Fibroblast of lung (primary cell): ENCODE data around the gene COMT. TPM values are rescaled to one million over a fixed set of nuclear protein-coding genes. Genes with fewer than 3 reads are reported as not detected.

Source experiments
- DNase-seq, 2 donors: peaks; one replicate each; pipeline versions ENCODE4 v3.0.0 to v3.0.0-alpha.2; 2010; ENCODE audit warnings: low read depth in 2 of 2
- H2AFZ ChIP-seq: 2 replicates; pipeline ENCODE4 v1.5.1; 2012; ENCODE audit warnings: low read length, control low read depth, inconsistent platforms
- H3K27ac ChIP-seq: 2 replicates; pipeline ENCODE4 v1.5.1; 2011; ENCODE audit warnings: low read length, control low read depth; ENCODE audit not compliant: insufficient read depth
- H3K27me3 ChIP-seq: 2 replicates; pipeline ENCODE4 v1.5.1; 2011; ENCODE audit warnings: mild to moderate bottlenecking, low read length; ENCODE audit not compliant: control insufficient read depth, insufficient read depth
- H3K36me3 ChIP-seq: 2 replicates; pipeline ENCODE4 v1.5.1; 2011; ENCODE audit warnings: low read length; ENCODE audit not compliant: control insufficient read depth, insufficient read depth
- H3K4me1 ChIP-seq: 2 replicates; pipeline ENCODE4 v1.5.1; 2011; ENCODE audit warnings: low read length; ENCODE audit not compliant: control insufficient read depth, insufficient read depth; ENCODE audit errors: extremely low read depth
- H3K4me2 ChIP-seq: 2 replicates; pipeline ENCODE4 v1.5.1; 2011; ENCODE audit warnings: low read length, control low read depth; ENCODE audit not compliant: insufficient read depth; ENCODE audit errors: extremely low read depth
- H3K4me3 ChIP-seq, 4 experiments: fragments of 200-600 bp in 1 of 4; sonication (generic) in 1 of 4; replicated peaks in 1 of 4; 2 replicates each; pipeline ENCODE4 v1.5.1; 2011 to 2016; ENCODE audit warnings: low read length in 4 of 4, low read depth in 3 of 4, mild to moderate bottlenecking in 3 of 4, control low read depth in 2 of 4, inconsistent platforms in 1 of 4, mixed read lengths in 1 of 4; ENCODE audit not compliant: insufficient read depth in 1 of 4; ENCODE audit errors: control extremely low read depth in 1 of 4
- H3K79me2 ChIP-seq: 2 replicates; pipeline ENCODE4 v1.5.1; 2012; ENCODE audit warnings: mild to moderate bottlenecking, low read length, inconsistent platforms; ENCODE audit not compliant: control insufficient read depth, insufficient read depth
- H3K9ac ChIP-seq: 2 replicates; pipeline ENCODE4 v1.5.1; 2011; ENCODE audit warnings: mild to moderate bottlenecking, low read length, control low read depth; ENCODE audit not compliant: insufficient read depth
- H3K9me3 ChIP-seq: 2 replicates; pipeline ENCODE4 v1.5.1; 2012; ENCODE audit warnings: low read depth, low read length; ENCODE audit not compliant: control insufficient read depth, insufficient read depth
- H4K20me1 ChIP-seq: 2 replicates; pipeline ENCODE4 v1.5.1; 2011; ENCODE audit warnings: low read length; ENCODE audit not compliant: control insufficient read depth, insufficient read depth; ENCODE audit errors: extremely low read depth
- EZH2 ChIP-seq: IDR thresholded peaks from 2 replicates; pipeline ENCODE4 v1.5.1; 2012; ENCODE audit warnings: low read length, control low read depth, mild to moderate bottlenecking; ENCODE audit errors: missing control alignments
- polyA plus RNA-seq, 2 donors: library from polyadenylated mRNA; depleted of rRNA in 1 of 2; stranded (reverse) in 1 of 2; unstranded in 1 of 2; fragments of >200 nt; gene quantifications; 2 replicates each; pipeline ENCODE4 v1.2.1, GENCODE V29; 2011 to 2012; ENCODE audit warnings: missing spikeins in 1 of 2
- total RNA-seq: library from RNA; depleted of rRNA; stranded (reverse); fragments of >200 nt; gene quantifications from 2 replicates; pipeline ENCODE4 v1.2.1, GENCODE V29; 2014
- TF ChIP-seq, protein P1 (sequence below), 2 donors: IDR thresholded peaks in 1 of 2; conservative IDR thresholded peaks in 1 of 2; 1 replicate in 1 of 2; 2 replicates in 1 of 2; pipeline ENCODE4 v1.5.1; 2011 to 2012; ENCODE audit warnings: low read length in 2 of 2, control low read depth in 1 of 2, inconsistent platforms in 1 of 2, low read depth in 1 of 2, mild to moderate bottlenecking in 1 of 2

COMT gene
- total and polyA plus RNA-seq, 2 donors (not counting 1 experiment from before 2014, with no cell fraction given) = 208 to 305 TPM

DNA sequence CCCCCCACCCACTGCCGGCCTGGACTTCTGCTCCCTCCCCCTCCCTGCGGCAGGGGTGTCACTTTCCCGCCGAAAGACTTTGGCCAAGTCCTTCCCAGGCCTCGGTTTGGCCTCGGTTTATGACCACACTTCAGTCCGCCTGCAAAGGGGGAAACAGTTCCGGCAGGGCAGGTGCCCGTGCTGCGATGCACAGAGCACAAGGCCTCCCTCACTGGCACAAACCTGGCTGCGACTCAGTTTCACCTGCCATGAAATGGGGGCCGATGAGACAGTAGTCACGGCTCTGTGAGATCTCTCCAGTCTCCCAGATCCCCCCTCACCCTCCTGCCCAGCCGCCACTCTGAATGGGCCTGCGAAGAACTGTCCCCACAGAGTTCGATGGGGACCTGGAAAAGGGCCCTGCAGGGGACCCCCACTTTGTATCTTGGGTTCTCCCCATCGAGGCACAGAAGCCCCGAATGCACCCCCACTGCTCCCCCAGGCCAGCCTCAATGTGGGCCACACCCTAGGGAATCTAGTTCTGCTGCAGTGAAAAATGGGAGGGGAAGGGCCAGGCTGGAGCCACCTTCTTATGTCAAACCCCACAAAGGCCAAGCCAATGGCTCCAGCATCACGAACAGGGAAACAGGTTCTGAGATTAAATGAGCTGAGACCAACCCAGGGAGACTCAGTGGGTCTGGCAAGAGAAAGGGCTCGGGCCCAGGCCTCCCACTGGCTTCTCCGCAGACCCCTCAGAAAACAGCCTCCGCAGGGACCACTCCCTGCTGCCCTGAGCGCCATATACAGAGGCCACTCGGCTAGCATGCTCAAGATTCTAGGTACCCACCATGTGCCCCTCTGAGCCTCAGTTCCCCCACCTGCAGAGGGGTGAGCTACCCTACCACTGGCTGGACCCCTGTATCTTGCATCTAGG is 46.1 kb downstream of the COMT start:
- TF ChIP-seq, protein P1, sequence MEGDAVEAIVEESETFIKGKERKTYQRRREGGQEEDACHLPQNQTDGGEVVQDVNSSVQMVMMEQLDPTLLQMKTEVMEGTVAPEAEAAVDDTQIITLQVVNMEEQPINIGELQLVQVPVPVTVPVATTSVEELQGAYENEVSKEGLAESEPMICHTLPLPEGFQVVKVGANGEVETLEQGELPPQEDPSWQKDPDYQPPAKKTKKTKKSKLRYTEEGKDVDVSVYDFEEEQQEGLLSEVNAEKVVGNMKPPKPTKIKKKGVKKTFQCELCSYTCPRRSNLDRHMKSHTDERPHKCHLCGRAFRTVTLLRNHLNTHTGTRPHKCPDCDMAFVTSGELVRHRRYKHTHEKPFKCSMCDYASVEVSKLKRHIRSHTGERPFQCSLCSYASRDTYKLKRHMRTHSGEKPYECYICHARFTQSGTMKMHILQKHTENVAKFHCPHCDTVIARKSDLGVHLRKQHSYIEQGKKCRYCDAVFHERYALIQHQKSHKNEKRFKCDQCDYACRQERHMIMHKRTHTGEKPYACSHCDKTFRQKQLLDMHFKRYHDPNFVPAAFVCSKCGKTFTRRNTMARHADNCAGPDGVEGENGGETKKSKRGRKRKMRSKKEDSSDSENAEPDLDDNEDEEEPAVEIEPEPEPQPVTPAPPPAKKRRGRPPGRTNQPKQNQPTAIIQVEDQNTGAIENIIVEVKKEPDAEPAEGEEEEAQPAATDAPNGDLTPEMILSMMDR (conservative IDR thresholded peaks at IDR 0.05 in 1 of 2, IDR thresholded peaks at IDR 0.05 in 1 of 2; ENCODE audit: low read depth in 1 of 2, low read length in 2 of 2) = no peak
- no peak for TF ChIP-seq EZH2
- Histone ChIP-seq H3K79me2 (no peaks in the 10 kb centered on the region), H3K36me3 (no peaks in the 10 kb centered on the region), H2AFZ (no peak overlapping the region), H3K4me2 (no peak overlapping the region), H4K20me1 (no peaks in the 10 kb centered on the region), H3K4me1 (peaks cover 11% of the 10 kb centered on the region), H3K27ac (no peak overlapping the region), H3K9me3 (no peaks in the 10 kb centered on the region), H3K27me3 (no peaks in the 10 kb centered on the region), H3K4me3 (no peak overlapping the region), H3K9ac (no peak overlapping the region)
- no peak for DNase-seq

DNA sequence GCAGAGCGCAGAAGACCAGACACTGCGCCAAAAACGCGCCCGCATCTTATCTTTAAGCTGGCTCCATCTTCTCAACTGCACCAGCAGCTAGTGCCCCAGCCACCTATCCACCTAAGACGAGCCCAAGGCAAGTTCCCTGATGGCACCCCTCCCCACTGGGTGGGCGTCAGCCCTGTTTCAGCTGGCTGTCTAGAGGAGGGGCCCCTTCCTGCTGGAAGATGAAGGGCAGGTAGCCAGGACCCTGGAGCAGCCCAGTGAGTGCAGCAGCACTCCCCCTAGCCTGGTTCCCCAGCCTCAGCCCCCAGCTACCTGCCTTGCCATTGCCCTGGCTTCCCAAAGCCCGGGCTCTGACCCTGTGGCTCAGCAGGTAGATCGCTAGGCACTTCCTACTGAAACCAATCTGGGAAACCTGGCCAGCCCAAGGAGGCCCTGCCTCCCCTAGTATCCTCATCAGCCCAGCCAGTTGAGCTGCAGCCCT is 46.8 kb downstream of the COMT start:
- no peaks in the 10 kb centered on the region for H3K36me3 ChIP-seq
- H3K4me3 ChIP-seq = no peak overlapping the region
- H3K4me1 ChIP-seq = peaks cover 11% of the 10 kb centered on the region
- no peaks in the 10 kb centered on the region for H3K79me2 ChIP-seq
- H3K9me3 ChIP-seq = no peaks in the 10 kb centered on the region
- no peak overlapping the region for H3K9ac ChIP-seq
- no peaks in the 10 kb centered on the region for H3K27me3 ChIP-seq
- TF ChIP-seq, protein P1 (conservative IDR thresholded peaks at IDR 0.05 in 1 of 2, IDR thresholded peaks at IDR 0.05 in 1 of 2; ENCODE audit: low read depth in 1 of 2, low read length in 2 of 2) = no peak
- TF ChIP-seq EZH2 = no peak
- no peak for DNase-seq
- no peak overlapping the region for H3K27ac ChIP-seq
- no peak overlapping the region for H3K4me2 ChIP-seq
- no peak overlapping the region for H2AFZ ChIP-seq
- H4K20me1 ChIP-seq = no peaks in the 10 kb centered on the region

DNA sequence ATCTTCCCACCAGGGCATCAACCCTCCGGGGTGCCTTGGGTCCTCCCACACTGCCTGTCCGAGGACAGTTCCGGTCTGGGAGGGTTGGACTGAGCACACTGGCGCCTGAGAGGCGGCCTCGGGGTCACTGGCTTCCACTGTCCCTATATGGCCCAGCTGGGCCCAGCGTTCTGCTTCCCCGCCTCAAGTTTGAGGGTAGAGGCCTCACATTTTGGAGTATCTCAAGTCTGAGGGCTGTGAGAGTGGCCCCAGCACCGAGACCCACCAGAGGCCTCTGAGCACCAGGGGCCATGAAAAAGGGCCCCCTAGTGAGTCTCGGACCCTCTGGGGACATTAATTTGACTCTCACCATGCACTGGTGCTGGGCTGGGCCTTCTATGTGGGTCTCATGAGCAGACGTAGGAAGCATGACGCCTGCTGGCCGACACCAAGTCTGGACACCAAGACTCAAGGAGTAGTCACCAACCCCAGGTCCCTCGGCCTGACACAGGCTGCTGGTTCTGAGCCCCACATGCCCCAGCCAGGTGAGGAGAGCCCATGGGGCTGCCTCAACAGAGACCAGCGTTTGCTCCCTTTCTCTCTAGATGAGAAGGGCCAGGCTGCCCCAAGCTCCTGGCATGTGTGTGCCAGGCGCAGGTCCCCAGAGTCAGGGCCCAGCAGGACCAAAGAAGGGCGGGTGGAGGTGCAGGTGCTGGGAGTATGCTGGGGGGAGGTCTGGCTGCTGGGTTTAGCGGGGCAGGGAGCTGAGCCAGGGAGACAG is 47.6 kb downstream of the COMT start:
- TF ChIP-seq EZH2 = no peak
- TF ChIP-seq, protein P1 (conservative IDR thresholded peaks at IDR 0.05 in 1 of 2, IDR thresholded peaks at IDR 0.05 in 1 of 2; ENCODE audit: low read depth in 1 of 2, low read length in 2 of 2) = no peak
- DNase-seq = no peak
- H3K9ac ChIP-seq = no peak overlapping the region
- no peaks in the 10 kb centered on the region for H3K9me3 ChIP-seq
- peaks cover 6% of the 10 kb centered on the region for H3K4me1 ChIP-seq
- no peak overlapping the region for H2AFZ ChIP-seq
- no peaks in the 10 kb centered on the region for H4K20me1 ChIP-seq
- H3K27ac ChIP-seq = no peak overlapping the region
- no peaks in the 10 kb centered on the region for H3K79me2 ChIP-seq
- no peak overlapping the region for H3K4me2 ChIP-seq
- H3K36me3 ChIP-seq = no peaks in the 10 kb centered on the region
- no peaks in the 10 kb centered on the region for H3K27me3 ChIP-seq
- H3K4me3 ChIP-seq = no peak overlapping the region
